Posterior vena cava (tissue), 2 donors: ENCODE measurements around the gene NCK1. TPM values are rescaled to one million over a fixed set of nuclear protein-coding genes. Genes with fewer than 3 reads are reported as not detected.
"Not testable (repeated sequence)": the region's sequence is repeated elsewhere in the genome, so short reads cannot be mapped to it uniquely, and the experiment has no call there.

Experiments
- DNase-seq: peaks from one replicate; pipeline ENCODE4 v3.0.0-alpha.2; 2020; ENCODE audit warnings: low spot score
- intact Hi-C, 2 donors: fragments of 100-400 bp; cut with DNase I; formaldehyde crosslinking; loops; one replicate each; pipeline versions ENCODE4 v1.14.1 to v1.14.2; 2022 to 2023
- total RNA-seq, 2 donors: library from RNA; stranded (reverse); fragmentation: NEBNext Ultra II Directional; extraction: Animal tissue kit (Norgen Biotek cat#: 25700); gene quantifications; one replicate each; pipeline ENCODE4 v1.2.1, GENCODE V29; 2021
- donor health status: DM: yes; HTN: yes; CAD: no.
- donor health status: DM: yes; HTN: yes; CAD: no.

The NCK1 gene
- total RNA-seq, 2 donors from 2014 or later, result 27.2 to 32.4 TPM

GRCh38 chr3:136856665-136857064, 5.3 kb upstream of the NCK1 start:
- no peak for DNase-seq
- intact Hi-C loops, result no loop called here

- DNase-seq, result no peak
- intact Hi-C loops, result no loop called here
Measured at GRCh38 chr3:136858381-136858780, 3.6 kb upstream of the NCK1 start.

- no peak for DNase-seq
- intact Hi-C loops, result loop anchor here in 1 of 2 donors (5.0 kb wide), 1 partner anchor 893 kb away; the partner anchor contains the start of gene PPP2R3A
Measured at GRCh38 chr3:136860541-136860940, 1.5 kb upstream of the NCK1 start.

GRCh38 chr3:136862617-136863322, 762 bp downstream of the NCK1 start:
- intact Hi-C loops, result loop anchor here in 1 of 2 donors (5.0 kb wide), 1 partner anchor 895 kb away; the partner anchor contains the start of gene PPP2R3A
- peak; percentile 83 for DNase-seq

- intact Hi-C loops, result no loop called here
- no peak for DNase-seq
Measured at GRCh38 chr3:136869282-136869681, 7.3 kb downstream of the NCK1 start.

- DNase-seq, intact Hi-C loops: not testable (repeated sequence)
Measured at GRCh38 chr3:136872258-136872657, 10.2 kb downstream of the NCK1 start.

- DNase-seq, intact Hi-C loops: not testable (repeated sequence)
Measured at GRCh38 chr3:136879510-136879909, 17.5 kb downstream of the NCK1 start.

- intact Hi-C loops, result no loop called here
Measured at GRCh38 chr3:136882571-136882970, 20.6 kb downstream of the NCK1 start.

GRCh38 chr3:136883967-136884720, 22.1 kb downstream of the NCK1 start:
- no peak for DNase-seq
- intact Hi-C loops, result no loop called here

More at GRCh38 chr3:136882571-136882970, 20.6 kb downstream of the NCK1 start:
- DNase-seq, result no peak

GRCh38 chr3:136885357-136886213, 23.6 kb downstream of the NCK1 start:
- intact Hi-C loops, result no loop called here

GRCh38 chr3:136889947-136890346, 27.9 kb downstream of the NCK1 start:
- intact Hi-C loops, result no loop called here
- no peak for DNase-seq

More at GRCh38 chr3:136885357-136886213, 23.6 kb downstream of the NCK1 start:
- no peak for DNase-seq

GRCh38 chr3:136891934-136892855, 30.2 kb downstream of the NCK1 start:
- intact Hi-C loops, result no loop called here
- DNase-seq, result no peak

- intact Hi-C loops, result no loop called here
- DNase-seq, result no peak
Measured at GRCh38 chr3:136893848-136894443, 31.9 kb downstream of the NCK1 start.

GRCh38 chr3:136897171-136897570, 35.2 kb downstream of the NCK1 start:
- intact Hi-C loops, DNase-seq: not testable (repeated sequence)

GRCh38 chr3:136898549-136898948, 36.5 kb downstream of the NCK1 start:
- intact Hi-C loops, result no loop called here
- DNase-seq, result no peak

- intact Hi-C loops, result no loop called here
- no peak for DNase-seq
Measured at GRCh38 chr3:136898954-136899353, 36.9 kb downstream of the NCK1 start.

- DNase-seq, result no peak
- intact Hi-C loops, result no loop called here
Measured at GRCh38 chr3:136899622-136900158, 37.7 kb downstream of the NCK1 start.

- DNase-seq, intact Hi-C loops: not testable (repeated sequence)
Measured at GRCh38 chr3:136900694-136901093, 38.7 kb downstream of the NCK1 start.
